K562 (cell line): ENCODE results near the gene UBE2E3. TPM values are rescaled to one million over a fixed set of nuclear protein-coding genes. Genes with fewer than 3 reads are reported as not detected.

ENCODE experiments used
- ARID1B ChIP-seq: fragments of 450-650 bp; IDR thresholded peaks from 2 replicates; pipeline ENCODE4 v1.6.1; 2016; ENCODE audit warnings: antibody characterized with exemption, mild to moderate bottlenecking, inconsistent platforms
- CBFB ChIP-seq: sonication (generic); formaldehyde crosslinking; IDR thresholded peaks from 2 replicates; pipeline ENCODE4 v1.4.0; 2020; ENCODE audit warnings: mild to moderate bottlenecking, missing genetic modification reagents
- CBX1 ChIP-seq: sonication (generic); IDR thresholded peaks from 2 replicates; pipeline ENCODE4 v1.6.1; 2016; ENCODE audit warnings: antibody characterized with exemption, low read depth, mild to moderate bottlenecking
- FOXK1 ChIP-seq: sonication (generic); formaldehyde crosslinking; IDR thresholded peaks from 2 replicates; pipeline ENCODE4 v1.8.0; 2022; ENCODE audit warnings: missing genetic modification reagents, mild to moderate bottlenecking, borderline replicate concordance
- GABPA ChIP-seq: fragments of 200-800 bp; sonication (Bioruptor generic); conservative IDR thresholded peaks from 2 replicates; pipeline ENCODE4 v1.6.1; 2016; ENCODE audit warnings: low read depth, missing genetic modification characterization, missing compliant biosample characterization
- ILF3 ChIP-seq: fragments of 450-650 bp; IDR thresholded peaks from 2 replicates; pipeline ENCODE4 v1.6.1; 2018; ENCODE audit warnings: antibody characterized with exemption, mild to moderate bottlenecking, moderate library complexity, borderline replicate concordance
- JUNB ChIP-seq: fragments of 450-650 bp; formaldehyde crosslinking; conservative IDR thresholded peaks from 2 replicates; pipeline ENCODE4 v1.4.0; 2020; ENCODE audit warnings: mild to moderate bottlenecking
- MCM2 ChIP-seq: fragments of 450-650 bp; IDR thresholded peaks from 2 replicates; pipeline ENCODE4 v1.6.1; 2017; ENCODE audit warnings: low read depth, mild to moderate bottlenecking
- NFATC3 ChIP-seq: fragments of 450-650 bp; IDR thresholded peaks from 2 replicates; pipeline ENCODE4 v1.6.1; 2017; ENCODE audit warnings: mild to moderate bottlenecking
- NONO ChIP-seq, 2 experiments: fragments of 200-400 bp in 1 of 2; fragments of 450-650 bp in 1 of 2; formaldehyde crosslinking in 1 of 2; IDR thresholded peaks; 2 replicates each; pipeline ENCODE4 v1.6.1; 2017; ENCODE audit warnings: low read depth in 2 of 2, mild to moderate bottlenecking in 2 of 2, moderate library complexity in 2 of 2, low read length in 1 of 2
- PTTG1 ChIP-seq: fragments of 450-650 bp; IDR thresholded peaks from 2 replicates; pipeline ENCODE4 v1.6.1; 2016; ENCODE audit warnings: low read depth, mild to moderate bottlenecking, missing genetic modification characterization, missing compliant biosample characterization
- SETDB1 ChIP-seq: IDR thresholded peaks from one replicate; pipeline ENCODE4 v1.6.1; 2012; ENCODE audit warnings: low read length, control low read depth, inconsistent platforms
- SMARCA5 ChIP-seq: fragments of 450-650 bp; IDR thresholded peaks from 2 replicates; pipeline ENCODE4 v1.6.1; 2016
- SRSF3 ChIP-seq: fragments of 200-400 bp; formaldehyde crosslinking; IDR thresholded peaks from 2 replicates; pipeline ENCODE4 v1.6.1; 2016; ENCODE audit warnings: mild to moderate bottlenecking, low read length, moderate library complexity; ENCODE audit not compliant: insufficient read depth
- TGIF2 ChIP-seq: sonication (generic); formaldehyde crosslinking; IDR thresholded peaks from 2 replicates; pipeline ENCODE4 v1.8.1; 2022; ENCODE audit warnings: mild to moderate bottlenecking, missing genetic modification reagents, moderate library complexity
- ZNF408 ChIP-seq: fragments of 250-450 bp; sonication (Bioruptor Pico); IDR thresholded peaks from 2 replicates; pipeline ENCODE4 v1.4.0; 2020; ENCODE audit warnings: low read depth, mild to moderate bottlenecking, moderate library complexity
- ZNF586 ChIP-seq: fragments of 450-650 bp; formaldehyde crosslinking; conservative IDR thresholded peaks from 2 replicates; pipeline ENCODE4 v1.4.0; 2020; ENCODE audit warnings: mild to moderate bottlenecking, moderate library complexity
- polyA plus RNA-seq, 8 experiments: library from polyadenylated mRNA; depleted of rRNA in 4 of 8; stranded (reverse) in 5 of 8; unstranded in 3 of 8; fragments of >200 nt; fragmentation: Nextera tagmentation in 2 of 8; fragmentation: Illumina TruSeq in 1 of 8; extraction: Ambion mirVana in 2 of 8; extraction: Trizol in 1 of 8; gene quantifications; 2 replicates each; pipeline versions ENCODE4 v1.2.1 to v1.2.3, GENCODE V29; 2011 to 2014; ENCODE audit warnings: inconsistent platforms in 1 of 8, missing spikeins in 1 of 8
- total RNA-seq, 7 experiments: library from RNA; depleted of rRNA in 6 of 7; stranded (reverse); fragments of >200 nt in 6 of 7; fragmentation: Illumina TruSeq in 2 of 7; extraction: Trizol in 2 of 7; gene quantifications; 2 replicates each; pipeline versions ENCODE4 v1.2.1 to v1.2.3, GENCODE V29; 2011 to 2021; ENCODE audit warnings: low replicate concordance in 1 of 7
- TF ChIP-seq, protein P1 (sequence below): fragments of 450-650 bp; IDR thresholded peaks from 2 replicates; pipeline ENCODE4 v1.6.1; 2016; ENCODE audit warnings: borderline replicate concordance
- TF ChIP-seq, protein P2 (sequence below): sonication (generic); formaldehyde crosslinking; IDR thresholded peaks from 2 replicates; pipeline ENCODE4 v1.4.0; 2020; ENCODE audit warnings: mild to moderate bottlenecking, missing genetic modification reagents
- TF ChIP-seq, protein P3 (sequence below): fragments of 450-650 bp; IDR thresholded peaks from 2 replicates; pipeline ENCODE4 v1.6.1; 2016; ENCODE audit warnings: missing biosample characterization, missing genetic modification characterization
- TF ChIP-seq, protein P4 (sequence below): conservative IDR thresholded peaks from 2 replicates; pipeline ENCODE4 v1.6.1; 2011; ENCODE audit warnings: low read depth, mild to moderate bottlenecking, low read length; ENCODE audit not compliant: control insufficient read depth

UBE2E3 gene
- total and polyA plus RNA-seq, 9 of the 15 experiments (the other 6 are each of a cell fraction or from before 2014, with no cell fraction given), result 58.2 to 173 (median 78.0) TPM

DNA sequence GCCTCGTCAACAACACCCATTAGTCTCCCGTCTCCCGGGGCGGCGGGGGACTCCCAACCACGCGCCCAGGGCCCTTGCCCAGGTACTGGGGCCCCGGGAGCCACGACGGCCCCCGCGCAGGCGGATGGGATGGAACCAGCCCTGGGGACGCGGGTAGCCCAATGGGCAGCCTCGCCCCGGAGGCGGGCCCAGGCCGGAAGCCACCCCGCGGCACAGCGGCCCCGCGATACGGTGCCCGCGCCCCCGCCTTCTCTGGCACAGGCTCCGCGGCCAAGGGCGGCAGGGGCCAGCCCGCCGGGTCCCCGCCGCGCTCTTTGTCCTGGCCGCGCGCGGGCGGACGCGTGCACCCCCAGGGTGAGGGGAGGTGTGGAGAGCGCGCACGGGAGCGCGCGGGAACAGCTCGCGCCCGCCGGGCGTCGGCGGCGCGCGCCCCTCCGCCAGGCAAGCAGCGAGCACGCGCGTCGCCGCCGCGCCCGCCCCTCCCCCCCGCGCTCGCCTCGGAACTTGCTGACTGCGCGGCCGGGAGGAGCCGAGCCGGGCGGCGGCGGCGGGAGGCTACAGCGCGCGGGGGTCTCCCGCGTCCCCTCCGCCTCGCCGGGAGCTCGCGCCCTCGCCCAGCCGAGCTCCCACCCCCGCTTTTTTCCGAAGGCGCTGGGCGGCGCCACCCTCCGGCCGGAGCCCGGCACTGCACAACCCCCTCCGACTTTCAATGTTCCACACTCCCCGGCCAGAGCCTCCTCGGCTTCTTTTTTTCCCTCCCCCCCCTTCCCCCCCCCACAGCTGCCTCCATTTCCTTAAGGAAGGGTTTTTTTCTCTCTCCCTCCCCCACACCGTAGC lies at the start of gene UBE2E3 (continued):
- TF ChIP-seq CBX1, result no peak; the same call in 1 of the 2 replicates
- no peak for TF ChIP-seq SETDB1
- TF ChIP-seq, protein P1, sequence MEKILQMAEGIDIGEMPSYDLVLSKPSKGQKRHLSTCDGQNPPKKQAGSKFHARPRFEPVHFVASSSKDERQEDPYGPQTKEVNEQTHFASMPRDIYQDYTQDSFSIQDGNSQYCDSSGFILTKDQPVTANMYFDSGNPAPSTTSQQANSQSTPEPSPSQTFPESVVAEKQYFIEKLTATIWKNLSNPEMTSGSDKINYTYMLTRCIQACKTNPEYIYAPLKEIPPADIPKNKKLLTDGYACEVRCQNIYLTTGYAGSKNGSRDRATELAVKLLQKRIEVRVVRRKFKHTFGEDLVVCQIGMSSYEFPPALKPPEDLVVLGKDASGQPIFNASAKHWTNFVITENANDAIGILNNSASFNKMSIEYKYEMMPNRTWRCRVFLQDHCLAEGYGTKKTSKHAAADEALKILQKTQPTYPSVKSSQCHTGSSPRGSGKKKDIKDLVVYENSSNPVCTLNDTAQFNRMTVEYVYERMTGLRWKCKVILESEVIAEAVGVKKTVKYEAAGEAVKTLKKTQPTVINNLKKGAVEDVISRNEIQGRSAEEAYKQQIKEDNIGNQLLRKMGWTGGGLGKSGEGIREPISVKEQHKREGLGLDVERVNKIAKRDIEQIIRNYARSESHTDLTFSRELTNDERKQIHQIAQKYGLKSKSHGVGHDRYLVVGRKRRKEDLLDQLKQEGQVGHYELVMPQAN, result no peak
- no peak for TF ChIP-seq CBFB (CRISPR knock-in tag)
- TF ChIP-seq JUNB (CRISPR knock-in tag), result no peak
- no peak for TF ChIP-seq SMARCA5
- peak; percentile 79 for TF ChIP-seq GABPA (tag)
- no peak for TF ChIP-seq TGIF2 (CRISPR knock-in tag)
- TF ChIP-seq ARID1B, result no peak
- TF ChIP-seq ILF3, result no peak
- TF ChIP-seq PTTG1, result no peak
- TF ChIP-seq, protein P2, sequence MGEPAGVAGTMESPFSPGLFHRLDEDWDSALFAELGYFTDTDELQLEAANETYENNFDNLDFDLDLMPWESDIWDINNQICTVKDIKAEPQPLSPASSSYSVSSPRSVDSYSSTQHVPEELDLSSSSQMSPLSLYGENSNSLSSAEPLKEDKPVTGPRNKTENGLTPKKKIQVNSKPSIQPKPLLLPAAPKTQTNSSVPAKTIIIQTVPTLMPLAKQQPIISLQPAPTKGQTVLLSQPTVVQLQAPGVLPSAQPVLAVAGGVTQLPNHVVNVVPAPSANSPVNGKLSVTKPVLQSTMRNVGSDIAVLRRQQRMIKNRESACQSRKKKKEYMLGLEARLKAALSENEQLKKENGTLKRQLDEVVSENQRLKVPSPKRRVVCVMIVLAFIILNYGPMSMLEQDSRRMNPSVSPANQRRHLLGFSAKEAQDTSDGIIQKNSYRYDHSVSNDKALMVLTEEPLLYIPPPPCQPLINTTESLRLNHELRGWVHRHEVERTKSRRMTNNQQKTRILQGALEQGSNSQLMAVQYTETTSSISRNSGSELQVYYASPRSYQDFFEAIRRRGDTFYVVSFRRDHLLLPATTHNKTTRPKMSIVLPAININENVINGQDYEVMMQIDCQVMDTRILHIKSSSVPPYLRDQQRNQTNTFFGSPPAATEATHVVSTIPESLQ, result 0 out of 2 replicates have a peak, but pooled peaks have one; percentile 35
- no peak for TF ChIP-seq MCM2
- no peak for TF ChIP-seq FOXK1
- TF ChIP-seq SRSF3, result no peak
- peak; percentile 84 to 91 for TF ChIP-seq NONO (IDR thresholded peaks at IDR 0.05; ENCODE audit: low read depth in 2 of 2, low read length in 1 of 2)
- no peak for TF ChIP-seq ZNF408 (CRISPR knock-in tag)
- no peak for TF ChIP-seq ZNF586 (CRISPR knock-in tag)
- TF ChIP-seq NFATC3, result no peak
- TF ChIP-seq, protein P3, sequence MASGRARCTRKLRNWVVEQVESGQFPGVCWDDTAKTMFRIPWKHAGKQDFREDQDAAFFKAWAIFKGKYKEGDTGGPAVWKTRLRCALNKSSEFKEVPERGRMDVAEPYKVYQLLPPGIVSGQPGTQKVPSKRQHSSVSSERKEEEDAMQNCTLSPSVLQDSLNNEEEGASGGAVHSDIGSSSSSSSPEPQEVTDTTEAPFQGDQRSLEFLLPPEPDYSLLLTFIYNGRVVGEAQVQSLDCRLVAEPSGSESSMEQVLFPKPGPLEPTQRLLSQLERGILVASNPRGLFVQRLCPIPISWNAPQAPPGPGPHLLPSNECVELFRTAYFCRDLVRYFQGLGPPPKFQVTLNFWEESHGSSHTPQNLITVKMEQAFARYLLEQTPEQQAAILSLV (tag), result no peak
- TF ChIP-seq, protein P4, sequence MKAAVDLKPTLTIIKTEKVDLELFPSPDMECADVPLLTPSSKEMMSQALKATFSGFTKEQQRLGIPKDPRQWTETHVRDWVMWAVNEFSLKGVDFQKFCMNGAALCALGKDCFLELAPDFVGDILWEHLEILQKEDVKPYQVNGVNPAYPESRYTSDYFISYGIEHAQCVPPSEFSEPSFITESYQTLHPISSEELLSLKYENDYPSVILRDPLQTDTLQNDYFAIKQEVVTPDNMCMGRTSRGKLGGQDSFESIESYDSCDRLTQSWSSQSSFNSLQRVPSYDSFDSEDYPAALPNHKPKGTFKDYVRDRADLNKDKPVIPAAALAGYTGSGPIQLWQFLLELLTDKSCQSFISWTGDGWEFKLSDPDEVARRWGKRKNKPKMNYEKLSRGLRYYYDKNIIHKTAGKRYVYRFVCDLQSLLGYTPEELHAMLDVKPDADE, result peak; percentile 13; the same call in 1 of the 2 replicates
